ENCODE data around the gene WBP2.
"Not testable (repeated sequence)": the region's sequence is repeated elsewhere in the genome, so short reads cannot be mapped to it uniquely, and the experiment has no call there.

WBP2 gene

GRCh38 chr17:75891022-75891604 is 36.0 kb upstream of the WBP2 start:
- no peak for TF ChIP-seq POU2F2 (IDR thresholded peaks at IDR 0.05; ENCODE audit: low read depth, low read length)
- no peak for TF ChIP-seq SPI1 (IDR thresholded peaks at IDR 0.05; ENCODE audit: low read depth, low read length)
- no peak for TF ChIP-seq POLR2A (IDR thresholded peaks at IDR 0.05; ENCODE audit: low read depth, low read length)
- no peak for TF ChIP-seq POLR2AphosphoS5 (IDR thresholded peaks at IDR 0.05; ENCODE audit: low read depth, low read length)
- no peak for TF ChIP-seq PAX5 (IDR thresholded peaks at IDR 0.05; ENCODE audit: insufficient read depth, low read length, severe bottlenecking)
- no peak for TF ChIP-seq TAF1 (IDR thresholded peaks at IDR 0.05; ENCODE audit: low read depth, low read length)
- DNase-seq (ENCODE audit: insufficient read length, low spot score) = no peak
- no peak for FAIRE-seq

GRCh38 chr17:75889454-75889853 is 34.3 kb upstream of the WBP2 start:
- no peak for DNase-seq (ENCODE audit: insufficient read length, low spot score)
- FAIRE-seq = no peak
- TF ChIP-seq POLR2A (IDR thresholded peaks at IDR 0.05; ENCODE audit: low read depth, low read length) (no peak), POU2F2 (IDR thresholded peaks at IDR 0.05; ENCODE audit: low read depth, low read length) (no peak), PAX5 (IDR thresholded peaks at IDR 0.05; ENCODE audit: insufficient read depth, low read length, severe bottlenecking) (no peak), POLR2AphosphoS5 (IDR thresholded peaks at IDR 0.05; ENCODE audit: low read depth, low read length) (no peak), TAF1 (IDR thresholded peaks at IDR 0.05; ENCODE audit: low read depth, low read length) (no peak), SPI1 (IDR thresholded peaks at IDR 0.05; ENCODE audit: low read depth, low read length) (no peak)

DNA sequence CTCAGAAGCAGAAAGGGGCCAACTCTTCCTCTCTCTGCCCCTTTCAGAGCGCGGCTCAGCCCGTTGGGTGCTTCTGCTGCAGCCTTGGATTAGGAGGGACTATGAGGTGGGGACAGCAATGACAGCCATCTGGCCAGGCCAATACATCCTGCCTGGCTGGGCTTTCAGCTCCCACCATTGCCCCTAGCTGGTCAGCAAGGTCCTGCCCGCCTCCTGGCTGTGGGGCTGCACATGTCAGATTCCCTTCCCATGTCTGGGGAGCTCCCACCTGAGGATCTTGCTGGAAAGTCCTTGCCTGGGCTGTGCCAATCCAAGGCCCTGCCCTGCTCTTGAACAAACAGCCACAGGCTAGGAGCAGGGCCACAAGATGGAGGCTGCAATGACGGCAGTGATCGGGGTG is 33.3 kb upstream of the WBP2 start:
- FAIRE-seq (no peak), DNase-seq (ENCODE audit: insufficient read length, low spot score) (no peak)
- TF ChIP-seq POU2F2 (IDR thresholded peaks at IDR 0.05; ENCODE audit: low read depth, low read length) (no peak), SPI1 (IDR thresholded peaks at IDR 0.05; ENCODE audit: low read depth, low read length) (no peak), TAF1 (IDR thresholded peaks at IDR 0.05; ENCODE audit: low read depth, low read length) (no peak)

- FAIRE-seq = not testable (repeated sequence)
Observed at GRCh38 chr17:75885860-75886259, 30.7 kb upstream of the WBP2 start.

DNA sequence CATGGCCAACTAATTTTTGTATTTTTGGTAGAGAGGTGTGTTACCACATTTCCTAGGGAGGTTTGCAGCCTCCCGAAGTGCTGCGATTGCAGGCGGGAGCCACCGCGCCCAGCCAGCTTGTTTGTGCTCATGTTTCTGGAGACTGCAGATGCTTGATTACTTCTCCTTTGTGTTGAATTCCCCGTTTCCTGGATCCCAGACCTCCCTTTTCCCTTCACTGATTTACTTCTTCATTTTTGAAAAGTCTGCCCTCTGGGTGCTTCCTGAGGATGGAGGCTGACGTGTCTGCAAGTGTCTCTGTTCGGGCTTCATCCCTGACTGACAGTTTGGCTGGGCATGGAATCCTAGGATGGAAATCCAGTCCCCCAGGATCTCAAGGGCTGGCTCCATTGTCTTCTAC is 30.3 kb upstream of the WBP2 start:
- TF ChIP-seq POLR2AphosphoS5 (IDR thresholded peaks at IDR 0.05; ENCODE audit: low read depth, low read length) (no peak), POLR2A (IDR thresholded peaks at IDR 0.05; ENCODE audit: low read depth, low read length) (no peak), PAX5 (IDR thresholded peaks at IDR 0.05; ENCODE audit: insufficient read depth, low read length, severe bottlenecking) (no peak)
- DNase-seq (ENCODE audit: insufficient read length, low spot score) = no peak
- FAIRE-seq = no peak

More at GRCh38 chr17:75885860-75886259, 30.7 kb upstream of the WBP2 start:
- not testable (repeated sequence) for DNase-seq (ENCODE audit: insufficient read length, low spot score)

DNA sequence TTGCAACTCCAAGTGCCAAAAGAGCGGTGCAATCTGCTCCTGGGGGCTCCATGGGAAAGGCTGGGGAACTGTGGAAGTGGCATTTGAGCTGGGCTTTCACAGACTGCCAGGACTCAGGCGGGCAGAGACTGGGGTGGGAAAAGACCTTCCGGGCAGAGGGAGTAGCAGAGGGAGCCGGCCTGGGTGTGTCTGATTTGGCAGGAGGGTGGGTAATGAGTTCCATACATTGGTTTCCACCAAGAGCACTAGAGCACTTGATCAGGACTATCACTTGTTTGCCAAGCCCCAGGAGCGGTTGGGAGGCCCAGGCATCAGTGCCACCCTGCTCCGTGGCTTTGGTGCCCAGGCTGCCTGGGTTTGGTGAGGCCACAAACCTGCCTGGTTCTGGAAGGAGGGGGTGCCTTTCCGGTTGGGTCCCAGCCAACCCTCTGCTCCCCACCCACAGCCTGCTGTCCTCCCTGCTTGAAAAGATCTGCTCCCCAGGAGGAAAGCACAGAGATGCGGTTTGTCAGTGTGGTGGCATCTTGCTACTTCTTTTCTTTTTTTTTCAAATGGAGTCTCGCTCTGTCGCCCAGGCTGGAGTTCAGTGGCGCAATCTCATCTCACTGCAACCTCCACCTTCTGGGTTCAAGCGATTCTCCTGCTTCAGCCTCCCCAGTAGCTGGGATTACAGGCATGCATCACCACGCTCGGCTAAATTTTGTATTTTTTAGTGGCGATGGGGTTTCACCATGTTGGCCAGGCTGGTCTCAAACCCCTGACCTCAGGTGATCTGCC is 26.7 kb upstream of the WBP2 start:
- no peak for DNase-seq (ENCODE audit: insufficient read length, low spot score)
- no peak for FAIRE-seq
- TF ChIP-seq POLR2AphosphoS5 (IDR thresholded peaks at IDR 0.05; ENCODE audit: low read depth, low read length) (no peak), POLR2A (IDR thresholded peaks at IDR 0.05; ENCODE audit: low read depth, low read length) (no peak), TAF1 (IDR thresholded peaks at IDR 0.05; ENCODE audit: low read depth, low read length) (no peak), SPI1 (IDR thresholded peaks at IDR 0.05; ENCODE audit: low read depth, low read length) (no peak), PAX5 (IDR thresholded peaks at IDR 0.05; ENCODE audit: insufficient read depth, low read length, severe bottlenecking) (no peak), POU2F2 (IDR thresholded peaks at IDR 0.05; ENCODE audit: low read depth, low read length) (no peak)

DNA sequence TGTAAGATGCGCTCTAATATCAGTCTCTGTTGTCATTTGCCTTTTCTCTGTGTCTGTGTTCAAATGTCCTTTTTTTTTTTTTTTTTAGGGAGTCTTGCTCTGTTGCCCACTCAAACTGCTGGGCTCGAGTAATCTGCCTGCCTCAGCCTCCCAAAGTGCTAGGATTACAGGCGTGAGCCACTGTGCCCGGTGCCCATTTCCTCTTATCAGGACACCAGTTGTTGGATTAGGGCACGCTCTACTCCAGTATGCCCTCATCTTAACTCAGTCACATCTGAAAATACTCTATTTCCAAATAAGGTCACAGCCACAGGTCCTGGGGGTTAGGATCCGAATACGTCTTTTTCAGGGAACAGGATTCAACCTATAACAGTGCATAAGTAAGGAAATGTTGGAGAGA is 25.1 kb upstream of the WBP2 start:
- TF ChIP-seq PAX5 (IDR thresholded peaks at IDR 0.05; ENCODE audit: insufficient read depth, low read length, severe bottlenecking) = no peak
- TF ChIP-seq TAF1 (IDR thresholded peaks at IDR 0.05; ENCODE audit: low read depth, low read length) = no peak
- TF ChIP-seq POLR2AphosphoS5 (IDR thresholded peaks at IDR 0.05; ENCODE audit: low read depth, low read length) = no peak
- TF ChIP-seq SPI1 (IDR thresholded peaks at IDR 0.05; ENCODE audit: low read depth, low read length) = no peak
- TF ChIP-seq POLR2A (IDR thresholded peaks at IDR 0.05; ENCODE audit: low read depth, low read length) = no peak
- no peak for TF ChIP-seq POU2F2 (IDR thresholded peaks at IDR 0.05; ENCODE audit: low read depth, low read length)
- FAIRE-seq (no peak), DNase-seq (ENCODE audit: insufficient read length, low spot score) (no peak)

DNA sequence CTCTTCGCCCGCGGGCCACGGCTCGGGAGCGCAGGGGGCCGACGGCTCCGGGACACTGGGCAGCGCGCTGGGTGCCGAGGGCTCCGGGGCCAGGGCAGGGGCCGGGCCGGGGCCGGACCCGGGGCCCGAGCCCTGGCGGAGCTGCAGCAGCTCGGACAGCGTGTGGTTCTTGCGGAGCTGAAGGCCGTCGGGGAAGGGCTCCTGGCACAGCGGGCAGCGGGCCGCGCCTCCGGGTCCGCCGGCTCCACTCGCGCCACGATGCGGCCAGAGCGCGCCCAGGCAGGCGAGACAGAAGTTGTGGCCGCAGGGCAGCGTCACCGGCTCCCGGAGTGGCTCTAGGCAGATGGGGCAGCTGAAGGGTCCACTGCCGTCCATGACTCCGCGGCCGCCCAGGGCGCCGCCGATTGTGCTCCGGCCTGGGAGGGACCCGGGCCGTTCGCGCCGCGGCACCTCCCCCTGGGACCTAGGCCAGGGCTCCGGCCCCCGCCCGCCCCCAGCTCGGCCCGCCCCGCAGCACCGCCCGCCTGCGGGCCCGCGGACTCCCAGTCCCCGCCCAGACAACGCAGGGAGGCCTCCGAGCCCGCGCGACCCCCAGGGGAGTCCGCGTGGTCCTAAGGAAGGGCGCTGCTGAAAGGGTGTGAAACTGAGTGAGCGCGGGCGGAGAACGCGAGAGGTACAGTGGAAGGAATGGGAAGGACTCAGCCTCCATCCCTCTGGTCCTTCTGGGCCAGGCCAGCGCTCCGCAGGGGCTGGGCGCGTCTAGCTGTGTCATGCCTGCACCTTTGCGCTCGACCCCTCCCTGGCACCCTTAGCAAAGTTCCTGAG is 23.3 kb upstream of the WBP2 start, which contains the start of gene TRIM47:
TRIM47 (minus strand) TSS at position 408 of the 825 bp plus-strand sequence; CDS start at position 375, 33 bp downstream.
- no peak for FAIRE-seq
- TF ChIP-seq POLR2A (IDR thresholded peaks at IDR 0.05; ENCODE audit: low read depth, low read length) (no peak), PAX5 (IDR thresholded peaks at IDR 0.05; ENCODE audit: insufficient read depth, low read length, severe bottlenecking) (no peak), SPI1 (IDR thresholded peaks at IDR 0.05; ENCODE audit: low read depth, low read length) (no peak), POLR2AphosphoS5 (IDR thresholded peaks at IDR 0.05; ENCODE audit: low read depth, low read length) (no peak), TAF1 (IDR thresholded peaks at IDR 0.05; ENCODE audit: low read depth, low read length) (no peak), POU2F2 (IDR thresholded peaks at IDR 0.05; ENCODE audit: low read depth, low read length) (no peak)
- no peak for DNase-seq (ENCODE audit: insufficient read length, low spot score)

DNA sequence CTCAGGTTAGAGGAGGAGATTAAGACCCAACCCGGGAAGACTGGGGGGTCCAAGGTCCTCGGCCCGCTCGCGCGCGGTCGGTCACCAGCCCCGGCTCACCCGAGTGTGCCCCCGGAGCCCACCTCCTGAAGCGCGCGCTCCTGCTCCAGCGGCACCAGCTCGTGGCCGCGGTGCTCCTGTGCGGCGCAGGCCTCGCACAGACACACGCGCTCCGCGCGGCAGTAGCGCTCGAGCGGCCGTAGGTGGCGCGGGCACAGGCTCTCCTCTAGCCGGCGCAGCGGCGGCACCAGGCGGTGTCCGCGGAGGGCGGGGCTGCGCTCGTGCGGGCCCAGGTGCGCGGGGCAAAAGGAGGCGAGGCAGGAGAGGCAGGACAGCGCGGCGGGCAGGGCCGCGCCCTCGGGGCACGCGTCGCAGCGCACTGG is 22.6 kb upstream of the WBP2 start:
- FAIRE-seq = peak; percentile 83
- no peak for DNase-seq (ENCODE audit: insufficient read length, low spot score)
- no peak for TF ChIP-seq SPI1 (IDR thresholded peaks at IDR 0.05; ENCODE audit: low read depth, low read length)
- no peak for TF ChIP-seq PAX5 (IDR thresholded peaks at IDR 0.05; ENCODE audit: insufficient read depth, low read length, severe bottlenecking)
- TF ChIP-seq POLR2A (IDR thresholded peaks at IDR 0.05; ENCODE audit: low read depth, low read length) = no peak
- TF ChIP-seq POLR2AphosphoS5 (IDR thresholded peaks at IDR 0.05; ENCODE audit: low read depth, low read length) = no peak
- TF ChIP-seq TAF1 (IDR thresholded peaks at IDR 0.05; ENCODE audit: low read depth, low read length) = no peak
- TF ChIP-seq POU2F2 (IDR thresholded peaks at IDR 0.05; ENCODE audit: low read depth, low read length) = no peak

All from GM12891 (cell line).